NOMO-1 treated with DMSO at 0.1 percent for 48 hours (cell line): ENCODE data around the gene SMIM32.

Source experiments
- DNase-seq: peaks from one replicate; lab custom pipeline; 2025; ENCODE audit not compliant: unreplicated experiment; lab: John Stamatoyannopoulos, UW

The SMIM32 gene

DNA sequence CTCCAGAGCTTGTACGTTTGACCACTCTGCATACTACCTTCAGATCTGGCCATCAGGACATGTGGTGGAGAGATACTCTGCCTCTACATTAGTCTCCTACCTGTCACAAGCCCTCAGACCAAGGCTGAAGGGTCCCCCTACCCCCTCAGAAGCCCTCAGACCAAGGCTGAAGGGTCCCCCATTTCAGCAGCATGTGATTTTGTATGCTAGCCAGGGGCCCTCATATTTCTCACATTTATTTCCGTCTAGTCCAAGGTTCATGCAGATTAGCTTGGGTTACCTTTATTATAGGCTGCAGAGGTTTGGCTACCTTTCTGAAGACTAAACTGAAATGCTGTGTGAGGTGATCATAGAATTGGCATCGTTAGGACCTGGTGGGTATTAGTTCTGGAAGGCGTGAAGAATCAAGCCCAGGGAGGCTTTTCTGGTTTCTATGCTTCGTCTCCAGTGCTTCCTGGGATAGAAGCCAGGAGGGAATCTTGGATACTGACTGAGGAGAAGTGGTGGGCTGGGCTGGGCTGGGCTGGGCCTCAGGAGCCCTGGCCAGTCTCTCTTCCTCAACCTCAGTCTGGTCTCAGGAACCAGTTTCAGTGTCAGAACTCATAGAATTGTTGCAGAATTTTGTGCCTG lies 2.8 kb downstream of the SMIM32 start:
- no peak for DNase-seq

DNA sequence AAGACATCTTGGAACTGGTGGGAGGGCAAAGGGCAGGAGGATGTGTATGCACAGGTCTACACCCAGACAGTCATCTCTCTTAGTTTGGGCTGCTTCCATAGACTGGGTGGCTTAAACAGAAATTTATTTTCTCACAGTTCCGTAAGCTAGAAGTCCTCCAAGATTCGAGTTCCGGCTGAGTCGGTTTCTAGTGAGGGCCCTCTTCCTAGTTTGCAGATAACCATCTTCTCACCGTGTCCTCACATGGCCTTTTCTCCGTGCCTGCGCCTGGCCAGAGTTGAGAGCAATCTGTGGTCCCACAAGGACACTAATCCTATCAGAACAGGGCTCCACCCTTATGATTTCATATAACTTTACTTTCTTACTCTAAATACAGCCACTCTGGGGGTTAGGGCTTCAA lies 4.1 kb downstream of the SMIM32 start:
- no peak for DNase-seq

DNA sequence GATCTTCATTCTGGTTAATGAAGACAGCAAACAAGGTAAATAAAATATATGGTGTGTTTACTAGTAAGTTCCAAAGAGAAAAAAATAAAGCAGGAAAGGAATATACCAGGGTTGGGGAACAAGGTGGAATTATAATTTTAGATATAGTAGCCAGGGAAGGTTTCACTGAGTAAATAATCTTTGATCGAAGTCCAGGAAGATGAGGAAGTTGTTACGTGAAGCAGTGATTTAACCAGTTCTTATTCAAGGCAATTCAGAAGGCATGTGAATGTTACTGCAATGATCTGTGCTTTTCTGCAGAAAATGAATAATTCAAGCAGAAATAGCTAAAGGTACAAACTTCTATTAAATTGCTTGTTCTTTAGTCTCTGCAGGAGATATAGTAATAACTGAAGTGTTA lies 6.2 kb downstream of the SMIM32 start:
- no peak for DNase-seq

DNA sequence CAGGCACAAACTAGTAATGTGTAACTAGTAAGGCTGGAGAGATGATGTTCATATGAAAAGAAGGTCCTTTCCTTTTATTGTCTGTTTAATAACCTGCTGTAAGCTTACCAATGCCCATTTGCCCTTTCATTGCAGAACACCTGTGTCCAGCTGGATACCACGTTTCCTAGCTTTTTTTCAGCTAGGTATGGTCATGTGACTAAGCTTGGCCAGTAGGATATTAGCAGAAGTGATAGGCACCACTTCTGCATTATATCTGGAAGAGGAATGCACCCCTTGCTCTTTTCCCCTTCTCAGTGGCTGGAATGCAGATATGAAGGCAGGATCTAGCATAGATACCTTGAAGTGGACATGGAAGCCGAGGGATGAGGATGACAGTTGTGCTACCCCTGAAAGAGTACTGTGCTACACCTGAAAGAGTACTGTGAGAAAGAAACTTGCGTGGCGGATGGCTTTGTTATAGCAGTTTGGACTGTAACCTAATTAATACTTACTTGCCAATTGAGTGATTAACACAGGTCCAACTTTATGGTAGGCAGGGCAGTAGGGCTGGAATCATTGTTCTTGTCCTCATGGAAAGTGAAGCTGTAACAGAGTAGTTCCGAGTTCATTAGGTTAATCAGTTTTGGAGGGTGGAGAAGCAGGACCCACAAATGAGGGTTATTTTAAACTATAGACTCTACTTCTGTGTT lies 6.8 kb downstream of the SMIM32 start:
- DNase-seq = no peak

DNA sequence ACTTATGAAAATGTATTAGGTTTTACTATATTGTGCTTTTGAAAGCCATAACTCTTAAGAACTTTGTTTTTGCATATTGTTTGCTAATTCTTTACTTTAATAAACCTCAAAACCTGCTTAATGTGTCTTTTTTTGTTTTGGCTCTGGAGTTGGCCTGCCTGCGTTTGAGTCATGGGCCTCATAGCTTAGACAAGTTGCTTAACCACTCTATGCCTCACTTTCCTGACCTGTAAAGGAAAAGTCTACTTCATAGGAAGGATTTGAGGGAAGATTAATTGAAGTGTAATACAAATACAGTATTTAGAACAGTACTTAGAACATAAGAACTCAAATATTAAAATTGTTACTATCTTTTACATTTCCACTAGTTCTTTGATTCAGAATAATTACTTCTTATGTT lies 10.3 kb downstream of the SMIM32 start:
- no peak for DNase-seq

DNA sequence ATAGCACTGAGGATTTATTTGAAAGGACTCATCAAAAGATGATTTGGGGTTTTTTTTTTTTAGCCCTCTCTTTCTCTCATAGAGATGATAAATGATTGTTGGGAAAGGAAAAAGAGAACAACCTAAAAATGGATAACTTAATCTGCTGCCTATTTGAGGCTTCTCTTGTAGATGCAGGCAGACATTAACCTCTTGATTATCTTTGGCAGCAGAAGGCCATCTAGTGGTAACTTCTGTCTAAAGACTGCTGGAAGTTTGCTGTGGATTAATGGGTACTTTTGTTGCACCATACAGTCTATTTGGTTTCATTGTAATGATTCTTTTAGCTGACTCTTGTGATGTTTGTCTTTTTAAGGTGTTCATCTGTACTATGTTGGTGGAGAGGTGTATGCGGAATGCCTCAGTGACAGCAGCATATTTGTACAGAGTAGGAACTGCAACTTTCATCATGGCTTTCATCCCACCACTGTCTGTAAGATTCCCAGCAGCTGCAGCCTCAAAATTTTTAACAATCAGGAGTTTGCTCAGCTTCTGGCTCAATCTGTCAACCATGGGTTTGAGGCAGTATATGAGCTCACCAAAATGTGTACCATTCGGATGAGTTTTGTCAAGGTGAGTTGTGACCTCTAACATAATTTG lies 18.8 kb downstream of the SMIM32 start:
- peak; percentile 49 for DNase-seq

DNA sequence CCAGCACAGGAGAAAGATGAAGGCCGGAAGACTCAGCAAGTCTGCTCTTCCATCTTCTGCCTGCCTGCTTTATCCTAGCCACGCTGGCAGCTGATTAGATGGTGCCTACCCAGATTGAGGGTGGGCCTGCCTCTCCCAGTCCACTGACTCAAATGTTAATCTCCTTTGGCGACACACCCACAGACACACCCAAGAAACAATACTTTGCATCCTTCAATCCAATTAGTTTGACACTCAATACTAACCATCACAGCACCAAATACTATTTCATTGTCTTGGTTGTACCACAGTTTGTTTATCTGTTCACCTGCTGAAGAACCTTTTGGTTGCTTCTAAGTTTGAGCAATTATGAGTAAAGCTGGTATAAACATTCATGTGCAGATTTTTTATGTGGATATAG lies 23.7 kb downstream of the SMIM32 start:
- no peak for DNase-seq

DNA sequence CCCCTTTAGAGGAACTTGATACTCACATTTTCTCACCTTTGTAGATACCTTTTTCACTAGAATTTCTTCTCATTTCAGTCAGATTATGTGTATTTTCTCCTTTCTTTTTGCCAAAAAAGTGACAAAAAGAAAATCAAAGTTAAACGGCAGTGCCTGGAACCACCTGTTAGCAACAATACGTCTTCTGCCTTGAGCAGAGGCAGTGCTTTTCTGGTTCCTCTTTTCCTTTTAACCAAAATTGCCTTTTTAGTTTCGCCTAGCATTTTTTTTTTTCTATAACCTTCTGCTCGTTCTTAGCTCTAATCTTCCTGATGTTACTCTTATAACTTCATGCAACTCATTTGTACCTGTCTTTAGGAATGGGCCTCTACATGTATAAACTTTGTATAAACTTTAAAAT lies 26.1 kb downstream of the SMIM32 start:
- peak; percentile 36 for DNase-seq

DNA sequence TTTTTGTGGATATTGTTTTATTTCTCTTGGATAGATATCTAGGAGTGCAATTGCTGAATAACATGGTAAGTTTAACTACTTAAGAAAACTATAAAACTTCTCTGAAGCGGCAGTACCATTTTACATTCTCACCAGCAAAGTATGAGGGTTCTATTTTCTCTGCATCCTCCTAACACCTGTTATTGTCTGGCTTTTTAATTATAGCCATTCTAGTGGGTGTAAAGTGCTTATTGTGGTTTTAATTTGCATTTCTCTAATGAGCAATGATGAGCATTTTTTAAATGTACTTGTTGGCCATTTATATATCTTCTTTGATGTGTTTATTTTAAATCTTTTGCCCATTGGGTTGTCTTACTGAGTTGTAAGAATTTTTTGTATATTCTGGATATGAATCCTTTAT lies 28.7 kb downstream of the SMIM32 start:
- DNase-seq = no peak

DNA sequence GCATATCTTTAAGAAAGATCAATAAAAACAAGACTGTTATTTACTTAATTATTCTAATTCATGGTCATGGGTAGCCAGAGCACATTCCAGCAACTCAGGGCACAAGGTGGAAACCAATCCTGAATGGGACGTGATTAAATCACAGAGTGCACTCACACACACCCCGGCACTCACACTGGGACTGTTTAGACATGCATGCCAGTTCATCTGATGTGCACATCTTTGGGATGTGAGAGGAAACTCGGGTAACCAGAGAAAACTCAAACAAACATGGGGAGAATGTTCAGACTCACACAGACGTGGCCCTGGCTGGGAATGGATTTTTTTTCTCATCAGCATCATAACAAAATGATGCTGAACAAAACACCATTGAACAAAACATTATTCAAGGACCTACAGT lies 31.0 kb downstream of the SMIM32 start:
- no peak for DNase-seq

DNA sequence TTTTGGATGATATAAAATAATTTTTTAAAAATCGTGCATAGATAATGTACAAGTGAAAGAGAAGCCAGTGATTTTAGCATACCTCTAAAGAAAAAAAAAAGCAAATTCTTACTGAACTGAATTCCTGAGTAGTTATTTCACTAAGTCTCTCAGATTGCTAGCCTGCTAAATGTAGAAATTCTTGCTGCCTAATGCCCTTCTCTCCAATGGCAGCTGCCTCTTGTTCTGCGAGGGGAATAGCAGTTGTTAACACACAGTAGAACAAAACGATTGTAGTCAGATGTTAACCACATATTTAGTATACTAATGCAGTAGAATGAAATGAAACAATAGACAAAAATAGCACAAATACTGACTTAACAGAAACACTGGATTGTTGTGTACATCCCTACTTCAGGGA lies 33.5 kb downstream of the SMIM32 start:
- no peak for DNase-seq

DNA sequence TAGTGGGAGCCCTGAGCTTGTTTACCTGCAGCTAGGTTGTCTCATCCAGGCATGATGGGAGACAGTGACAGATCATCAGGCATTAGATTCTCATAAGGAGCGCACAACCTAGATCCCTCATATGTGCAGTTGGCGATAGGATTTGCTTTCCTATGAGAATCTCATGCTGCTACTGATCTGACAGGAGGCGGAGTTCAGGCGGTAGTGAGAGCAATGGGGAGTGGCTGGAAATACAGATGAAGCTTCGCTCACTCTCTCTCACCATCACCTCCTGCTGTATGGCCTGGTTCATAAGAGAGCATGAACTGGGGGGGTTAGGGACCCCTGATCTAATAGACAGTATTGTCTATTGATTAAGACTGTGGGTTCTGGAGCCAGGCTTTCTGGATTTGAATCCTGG lies 35.4 kb downstream of the SMIM32 start:
- no peak for DNase-seq

DNA sequence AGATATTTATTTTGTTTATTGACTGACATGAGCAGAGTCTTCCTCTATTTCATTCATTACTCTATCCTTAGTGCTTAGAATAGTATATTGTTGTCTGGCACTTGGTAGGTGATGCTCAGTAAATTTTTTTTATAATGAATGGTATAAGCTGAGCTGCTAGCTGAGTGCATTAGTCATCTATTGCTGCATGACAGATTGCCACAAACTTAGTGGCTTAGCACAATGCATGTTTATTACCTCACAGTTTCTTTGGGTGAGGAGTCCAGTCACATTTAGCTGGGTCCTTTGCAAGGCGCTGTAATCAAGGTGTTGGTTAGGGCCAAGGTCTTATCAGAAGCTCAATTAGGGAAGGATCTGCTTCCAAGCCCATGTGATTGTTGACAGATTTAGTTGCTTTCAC lies 37.2 kb downstream of the SMIM32 start:
- no peak for DNase-seq

DNA sequence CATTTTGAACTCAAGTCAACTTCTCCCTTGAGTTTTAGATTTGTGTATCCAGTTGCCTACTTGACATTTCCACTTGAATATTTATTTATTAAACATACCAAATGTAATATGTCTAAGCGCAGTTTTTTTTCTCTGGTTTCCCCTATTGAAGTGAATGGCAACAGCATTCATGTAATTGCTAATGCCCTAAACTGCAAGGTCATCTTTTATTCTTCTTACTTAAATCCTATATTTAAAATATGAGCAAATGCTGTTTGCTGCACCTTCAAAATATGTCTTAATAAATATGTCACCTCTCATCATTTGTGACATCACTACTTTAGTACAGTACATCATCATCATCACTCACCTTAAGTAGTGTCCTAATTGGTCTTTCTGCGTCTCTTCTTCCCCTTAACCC lies 37.9 kb downstream of the SMIM32 start:
- no peak for DNase-seq

DNA sequence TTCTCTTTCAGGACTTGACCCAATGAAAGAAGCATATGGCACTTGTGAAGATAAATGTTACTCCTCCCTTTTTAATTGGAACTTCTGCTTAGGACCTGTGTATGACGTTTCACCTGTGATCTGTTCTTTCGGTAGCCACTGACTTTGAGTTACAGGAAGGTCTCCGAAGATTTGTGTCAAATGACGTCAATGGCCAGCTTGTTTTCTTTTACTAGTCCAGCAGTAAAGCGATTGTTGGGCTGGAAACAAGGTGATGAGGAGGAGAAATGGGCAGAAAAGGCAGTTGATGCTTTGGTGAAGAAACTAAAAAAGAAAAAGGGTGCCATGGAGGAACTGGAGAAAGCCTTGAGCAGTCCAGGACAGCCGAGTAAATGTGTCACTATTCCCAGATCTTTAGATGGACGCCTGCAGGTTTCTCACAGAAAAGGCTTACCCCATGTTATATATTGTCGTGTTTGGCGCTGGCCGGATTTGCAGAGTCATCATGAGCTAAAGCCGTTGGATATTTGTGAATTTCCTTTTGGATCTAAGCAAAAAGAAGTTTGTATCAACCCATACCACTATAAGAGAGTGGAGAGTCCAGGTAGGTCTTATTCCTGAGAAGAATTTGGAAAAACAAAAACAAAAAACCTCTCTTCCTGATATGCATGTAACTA lies 39.3 kb downstream of the SMIM32 start:
- no peak for DNase-seq

DNA sequence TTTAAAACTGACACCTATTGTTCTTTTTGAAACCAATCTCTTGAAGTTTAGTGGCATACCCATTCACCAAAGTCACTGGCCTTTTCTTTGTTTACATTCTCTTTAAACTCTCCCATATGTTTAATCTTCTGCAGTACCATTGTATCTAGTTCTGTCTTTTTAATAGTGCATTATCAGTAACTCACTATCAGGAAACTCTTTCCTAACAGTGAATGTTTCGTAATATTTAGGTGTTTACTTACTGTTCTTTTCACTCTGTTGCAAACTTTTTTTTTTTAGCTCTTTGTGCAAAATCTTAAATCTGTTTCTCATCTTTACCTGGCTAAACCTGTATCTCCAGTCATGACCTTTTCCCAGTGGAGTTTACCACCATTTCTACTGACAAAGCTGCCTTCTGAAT lies 43.1 kb downstream of the SMIM32 start:
- no peak for DNase-seq

DNA sequence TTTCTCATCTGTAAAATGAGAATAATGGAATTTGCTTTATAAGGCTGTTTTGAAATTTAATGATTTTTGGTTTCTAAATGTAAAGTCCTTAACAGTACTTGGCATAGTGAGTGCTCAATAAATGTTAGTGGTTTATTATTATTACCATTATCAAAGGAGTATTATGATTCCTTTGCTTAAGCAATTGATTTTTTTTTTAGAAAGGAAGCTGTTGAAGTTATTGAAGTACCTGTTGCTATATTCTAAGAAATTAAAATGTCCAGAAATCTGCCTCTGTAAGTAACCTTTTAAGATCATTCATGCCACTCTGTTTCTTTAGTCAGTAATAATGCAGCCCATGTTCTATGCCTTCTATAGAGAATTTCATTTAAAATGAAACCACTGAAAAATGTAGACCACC lies 45.3 kb downstream of the SMIM32 start:
- DNase-seq = no peak

DNA sequence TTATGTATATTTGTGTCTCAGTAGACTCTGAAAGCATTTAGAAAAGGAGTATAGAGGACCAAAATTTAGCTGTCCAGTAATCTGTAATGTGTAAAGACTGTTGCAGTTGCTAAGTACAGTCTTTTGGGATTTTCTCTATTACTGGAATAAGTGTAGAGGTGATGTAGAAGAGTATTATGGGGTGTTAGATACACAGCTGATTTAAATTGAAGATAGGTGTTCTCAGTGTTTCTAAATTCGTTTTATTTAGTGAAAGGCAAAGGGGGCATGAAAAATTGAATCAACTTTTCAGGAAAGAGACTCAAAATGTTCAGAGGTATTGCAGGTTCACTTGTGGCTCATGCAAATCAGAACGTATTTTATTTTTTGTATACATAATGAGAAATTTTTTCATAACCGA lies 46.8 kb downstream of the SMIM32 start:
- DNase-seq = no peak

DNA sequence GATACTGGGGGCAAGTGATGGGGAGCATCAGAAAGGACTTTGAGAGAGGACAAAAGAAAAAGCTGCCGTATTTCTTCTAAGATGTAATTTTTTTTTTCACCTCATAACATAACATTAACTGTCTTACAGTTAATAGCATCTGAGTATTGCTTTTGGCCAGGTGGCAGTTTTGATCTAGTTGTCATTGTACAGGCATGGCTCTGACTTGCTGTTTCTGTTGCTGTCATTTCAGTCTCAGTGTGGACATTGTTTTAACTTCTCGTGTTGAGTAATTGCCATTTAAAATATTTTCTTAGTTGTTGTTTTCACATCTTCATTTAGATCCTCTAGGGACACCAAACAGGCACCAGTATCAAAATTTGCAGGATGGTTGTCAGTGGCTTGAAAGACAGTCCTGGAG lies 47.9 kb downstream of the SMIM32 start:
- no peak for DNase-seq

DNA sequence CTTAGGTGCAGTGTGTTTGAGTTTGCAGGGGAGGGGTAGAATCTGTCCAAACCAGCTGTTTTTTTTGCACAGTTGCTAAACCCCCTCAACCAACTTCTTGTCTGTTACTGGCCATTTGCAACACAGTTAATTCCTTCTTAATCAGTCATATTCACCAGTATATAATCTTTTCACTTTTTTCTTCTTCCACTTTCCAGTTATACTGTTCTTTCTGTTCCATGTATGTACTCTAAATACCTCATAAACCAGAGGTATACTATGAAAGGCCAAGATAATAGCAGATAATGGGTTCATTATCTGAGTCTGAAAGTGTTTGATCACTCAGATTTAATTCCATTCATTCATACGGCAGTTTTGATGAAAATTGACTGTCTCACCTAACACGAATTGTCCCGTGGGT lies 49.2 kb downstream of the SMIM32 start:
- DNase-seq = no peak

DNA sequence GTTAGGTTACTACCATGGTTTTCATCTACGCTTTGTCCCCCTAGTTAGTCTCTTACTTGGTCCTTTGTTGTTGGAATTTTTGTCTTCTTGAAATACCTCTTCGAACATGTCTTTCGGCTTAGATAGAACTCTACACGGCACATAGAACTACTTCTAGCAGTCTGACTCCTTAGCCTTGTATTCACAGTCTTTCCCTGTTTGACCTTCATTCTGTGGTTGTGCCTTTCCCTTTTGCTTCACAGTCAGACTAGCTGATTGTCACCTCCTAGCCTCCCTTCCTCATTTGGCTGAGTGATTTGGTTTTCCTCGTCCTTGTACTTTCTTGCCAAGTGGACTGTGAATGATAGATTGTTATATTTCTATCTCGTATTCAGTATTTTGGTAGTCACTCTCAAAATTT lies 49.6 kb downstream of the SMIM32 start:
- no peak for DNase-seq

DNA sequence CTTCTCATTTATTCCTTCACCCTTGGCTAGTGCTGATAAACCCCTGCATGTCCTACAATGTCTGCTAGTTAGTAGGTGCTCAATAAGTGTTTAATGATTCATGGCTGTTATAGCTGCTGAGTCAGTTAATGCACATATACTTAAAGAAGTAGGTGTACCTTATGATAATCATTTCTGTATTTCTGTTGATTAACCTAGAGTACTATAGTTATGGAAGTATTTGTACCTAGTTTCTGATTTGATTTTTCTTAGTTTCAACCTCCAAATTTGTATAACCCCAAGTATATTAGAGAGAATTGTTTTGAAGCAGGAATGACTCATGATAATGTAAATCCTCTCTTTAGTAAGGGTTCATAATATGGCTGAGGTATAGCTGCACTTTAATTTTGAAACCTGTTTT lies 51.4 kb downstream of the SMIM32 start:
- DNase-seq = no peak
